ENCODE data around the gene ARL4C. TPM values are rescaled to one million over a fixed set of nuclear protein-coding genes. Genes with fewer than 3 reads are reported as not detected.

The ARL4C gene
- total RNA-seq, 3 donors from 2014 or later: 10.4 to 24.2 (median 23.7) TPM

GRCh38 chr2:234453216-234453615 lies 43.7 kb downstream of the ARL4C start:
- no peaks in the 10 kb centered on the region for H3K27me3 Mint-ChIP-seq (ENCODE audit: low read depth)
- peaks cover 84% of the 10 kb centered on the region for H3K4me1 Mint-ChIP-seq (ENCODE audit: low read depth)
- DNase-seq: no peak
- peak overlapping the region; percentile 76 for H3K4me3 Mint-ChIP-seq
- peaks cover 6% of the 10 kb centered on the region for H3K9me3 Mint-ChIP-seq
- ATAC-seq: peak; percentile 35 to 41
- H3K36me3 Mint-ChIP-seq (ENCODE audit: insufficient read depth): peaks cover 1% of the 10 kb centered on the region

- Mint-ChIP-seq H3K36me3 (ENCODE audit: insufficient read depth) (peaks cover 1% of the 10 kb centered on the region), H3K9me3 (no peaks in the 10 kb centered on the region), H3K27me3 (ENCODE audit: low read depth) (no peaks in the 10 kb centered on the region), H3K4me3 (peak overlapping the region; percentile 76), H3K4me1 (ENCODE audit: low read depth) (peaks cover 91% of the 10 kb centered on the region)
- peak; percentile 33 to 41 for ATAC-seq
- DNase-seq: no peak
These were observed 44.8 kb downstream of the ARL4C start for GRCh38 chr2:234451852-234452625.

GRCh38 chr2:234451242-234451641 lies 45.6 kb downstream of the ARL4C start:
- Mint-ChIP-seq H3K9me3 (no peaks in the 10 kb centered on the region), H3K36me3 (ENCODE audit: insufficient read depth) (peaks cover 1% of the 10 kb centered on the region), H3K4me1 (ENCODE audit: low read depth) (peaks cover 93% of the 10 kb centered on the region), H3K4me3 (no peak overlapping the region), H3K27me3 (ENCODE audit: low read depth) (no peaks in the 10 kb centered on the region)
- DNase-seq (no peak), ATAC-seq (no peak)

DNA sequence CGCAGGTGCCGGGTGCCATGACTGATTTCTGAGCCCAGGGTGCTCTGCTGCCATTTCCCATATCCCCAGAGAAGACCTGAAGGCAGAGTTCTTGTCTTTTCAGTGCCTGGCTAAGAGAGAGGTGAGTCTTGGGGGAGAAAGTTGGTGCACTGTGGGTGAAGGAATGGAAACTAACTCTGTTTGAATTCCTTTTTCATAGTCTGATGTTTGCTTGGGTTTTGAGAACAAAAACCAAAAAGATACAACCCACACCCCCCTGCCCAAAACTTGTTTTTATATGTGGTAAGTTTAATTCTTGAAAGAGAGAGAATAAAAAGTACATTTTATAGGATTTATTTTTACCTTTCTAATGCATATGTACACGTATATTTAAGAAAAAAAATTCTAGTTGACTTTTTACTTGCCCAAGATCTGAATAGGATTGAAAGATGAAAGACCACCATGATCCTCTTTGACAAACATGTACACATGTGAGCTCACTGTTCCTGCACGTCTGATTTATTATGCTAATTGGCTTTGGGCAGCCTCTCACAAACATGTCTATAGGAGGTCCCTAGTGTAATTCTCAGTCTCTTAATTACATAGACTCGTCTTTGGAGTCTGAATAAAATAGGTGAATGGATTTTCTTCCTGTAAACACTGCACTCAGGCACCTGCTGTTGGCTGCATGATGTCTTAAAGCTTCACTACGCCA lies 46.3 kb downstream of the ARL4C start:
- H3K4me1 Mint-ChIP-seq (ENCODE audit: low read depth): peaks cover 94% of the 10 kb centered on the region
- peak overlapping the region; percentile 19 for H3K4me3 Mint-ChIP-seq
- no peak for ATAC-seq
- no peaks in the 10 kb centered on the region for H3K9me3 Mint-ChIP-seq
- H3K27me3 Mint-ChIP-seq (ENCODE audit: low read depth): no peaks in the 10 kb centered on the region
- H3K36me3 Mint-ChIP-seq (ENCODE audit: insufficient read depth): peaks cover 1% of the 10 kb centered on the region
- DNase-seq: no peak

GRCh38 chr2:234448506-234449184 lies 48.2 kb downstream of the ARL4C start:
- Mint-ChIP-seq H3K4me1 (ENCODE audit: low read depth) (peaks cover 91% of the 10 kb centered on the region), H3K36me3 (ENCODE audit: insufficient read depth) (peaks cover 1% of the 10 kb centered on the region), H3K4me3 (peak overlapping the region; percentile 20), H3K9me3 (no peaks in the 10 kb centered on the region), H3K27me3 (ENCODE audit: low read depth) (no peaks in the 10 kb centered on the region)
- ATAC-seq: no peak
- DNase-seq: no peak

GRCh38 chr2:234447963-234448362 lies 48.9 kb downstream of the ARL4C start:
- Mint-ChIP-seq H3K27me3 (ENCODE audit: low read depth) (no peaks in the 10 kb centered on the region), H3K4me3 (peak overlapping the region; percentile 20), H3K4me1 (ENCODE audit: low read depth) (peaks cover 91% of the 10 kb centered on the region), H3K9me3 (no peaks in the 10 kb centered on the region), H3K36me3 (ENCODE audit: insufficient read depth) (peaks cover 1% of the 10 kb centered on the region)
- DNase-seq: no peak
- no peak for ATAC-seq

- Mint-ChIP-seq H3K27me3 (ENCODE audit: low read depth) (no peaks in the 10 kb centered on the region), H3K36me3 (ENCODE audit: insufficient read depth) (peaks cover 1% of the 10 kb centered on the region), H3K4me3 (peak overlapping the region; percentile 19), H3K4me1 (ENCODE audit: low read depth) (peaks cover 90% of the 10 kb centered on the region), H3K9me3 (no peaks in the 10 kb centered on the region)
- no peak for DNase-seq
- no peak for ATAC-seq
These were observed 49.7 kb downstream of the ARL4C start for GRCh38 chr2:234447189-234447588.

DNA sequence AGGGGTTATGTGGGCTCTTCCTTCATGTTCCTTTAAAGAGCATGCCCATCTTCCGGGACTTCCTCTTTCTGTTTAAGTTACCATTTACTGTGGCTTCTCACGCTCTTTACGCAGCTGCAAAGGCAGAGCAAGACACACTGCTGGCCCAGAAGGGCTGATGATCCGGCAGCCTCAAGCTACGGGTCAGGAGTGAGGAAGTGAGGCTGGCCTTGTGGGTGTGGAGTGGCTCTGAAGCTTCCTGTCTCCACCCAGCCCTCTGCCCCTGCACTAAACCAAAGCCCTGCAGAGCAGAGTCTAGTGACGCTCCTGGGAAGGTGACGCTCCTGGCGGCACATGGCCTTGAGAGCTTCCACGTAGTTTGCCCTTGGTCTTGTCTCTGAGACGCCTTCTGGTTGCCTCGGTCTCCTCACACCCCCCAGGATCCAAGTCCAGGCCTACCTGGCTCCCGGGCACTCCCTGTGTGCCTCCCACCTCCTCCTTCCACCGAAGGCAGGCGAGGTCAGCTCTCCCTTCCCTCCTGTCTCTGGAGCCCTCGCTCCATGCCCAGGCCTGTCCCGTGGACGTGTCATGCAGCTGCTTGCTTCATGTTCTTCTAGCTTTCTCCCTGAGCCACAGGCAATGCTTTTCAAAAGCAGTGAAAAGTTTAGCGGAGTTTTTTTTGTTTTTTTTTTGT lies 50.3 kb downstream of the ARL4C start:
- peak; percentile 53 for DNase-seq
- Mint-ChIP-seq H3K36me3 (ENCODE audit: insufficient read depth) (peaks cover 1% of the 10 kb centered on the region), H3K27me3 (ENCODE audit: low read depth) (no peaks in the 10 kb centered on the region), H3K4me1 (ENCODE audit: low read depth) (peaks cover 89% of the 10 kb centered on the region), H3K4me3 (peak overlapping the region; percentile 56), H3K9me3 (no peaks in the 10 kb centered on the region)
- ATAC-seq: peak; percentile 81

DNA sequence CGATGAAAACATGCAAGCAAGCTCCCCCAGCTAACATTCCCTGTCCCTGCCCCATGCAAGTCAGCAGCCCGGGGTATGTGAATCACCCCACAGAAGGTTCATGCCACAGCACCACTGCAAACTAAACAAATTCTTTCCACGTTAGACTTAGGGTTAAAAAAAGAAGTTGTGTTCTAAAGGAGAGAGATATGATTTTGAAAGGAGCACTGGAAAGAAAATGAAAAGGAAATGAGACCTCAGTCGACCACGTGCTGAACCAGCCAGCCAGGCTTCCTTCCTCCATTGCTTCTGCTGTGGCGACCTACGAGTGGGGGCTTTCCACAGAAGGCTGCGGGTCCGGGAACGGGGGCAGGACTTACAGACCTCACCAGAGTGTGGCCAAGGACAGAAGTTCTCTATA lies 52.0 kb downstream of the ARL4C start:
- Mint-ChIP-seq H3K36me3 (ENCODE audit: insufficient read depth) (no peaks in the 10 kb centered on the region), H3K4me3 (peak overlapping the region; percentile 60)
- peak in 1 of 2 donors; percentile 39 for ATAC-seq

GRCh38 chr2:234444242-234444730 lies 52.6 kb downstream of the ARL4C start:
- ATAC-seq (no peak), DNase-seq (no peak)
- no peaks in the 10 kb centered on the region for H3K36me3 Mint-ChIP-seq (ENCODE audit: insufficient read depth)
- H3K27me3 Mint-ChIP-seq (ENCODE audit: low read depth): no peaks in the 10 kb centered on the region
- no peaks in the 10 kb centered on the region for H3K9me3 Mint-ChIP-seq
- H3K4me1 Mint-ChIP-seq (ENCODE audit: low read depth): peaks cover 85% of the 10 kb centered on the region
- peak overlapping the region; percentile 9 for H3K4me3 Mint-ChIP-seq

More for the DNA sequence above, 52.0 kb downstream of the ARL4C start:
- peak; percentile 47 for DNase-seq
- Mint-ChIP-seq H3K4me1 (ENCODE audit: low read depth) (peaks cover 83% of the 10 kb centered on the region), H3K27me3 (ENCODE audit: low read depth) (no peaks in the 10 kb centered on the region), H3K9me3 (no peaks in the 10 kb centered on the region)

Data from activated T-cell treated with anti-CD3 and anti-CD28 coated beads, Interleukin-2, amount 50 U/mL, for 4 hours (primary cell).